HepG2 (cell line): ENCODE data around the gene RBM6. TPM values are rescaled to one million over a fixed set of nuclear protein-coding genes. Genes with fewer than 3 reads are reported as not detected.

Source experiments
- ATF1 ChIP-seq: IDR thresholded peaks from 2 replicates; pipeline ENCODE4 v1.6.1; 2016; ENCODE audit warnings: mild to moderate bottlenecking, control low read depth
- BRD4 ChIP-seq: sonication (generic); formaldehyde crosslinking; IDR thresholded peaks from 2 replicates; pipeline ENCODE4 v1.4.0; 2020; ENCODE audit warnings: missing genetic modification reagents
- FOXP1 ChIP-seq, 2 experiments: fragments of 450-650 bp in 1 of 2; IDR thresholded peaks; 2 replicates each; pipeline ENCODE4 v1.6.1; 2017 to 2018; ENCODE audit warnings: antibody characterized with exemption in 1 of 2
- GZF1 ChIP-seq: sonication (generic); formaldehyde crosslinking; IDR thresholded peaks from 2 replicates; pipeline ENCODE4 v1.5.1; 2020; ENCODE audit warnings: mild to moderate bottlenecking, missing genetic modification reagents
- ISL2 ChIP-seq: sonication (generic); formaldehyde crosslinking; IDR thresholded peaks from 2 replicates; pipeline ENCODE4 v1.5.0; 2020; ENCODE audit warnings: missing genetic modification reagents
- MEF2D ChIP-seq: sonication (generic); formaldehyde crosslinking; IDR thresholded peaks from 2 replicates; pipeline ENCODE4 v1.5.1; 2020; ENCODE audit warnings: mild to moderate bottlenecking, missing genetic modification reagents
- NR1H2 ChIP-seq: sonication (generic); formaldehyde crosslinking; IDR thresholded peaks from 2 replicates; pipeline ENCODE4 v1.8.1; 2022; ENCODE audit warnings: low read depth, missing genetic modification reagents, borderline replicate concordance
- SMYD3 ChIP-seq: sonication (generic); formaldehyde crosslinking; IDR thresholded peaks from 2 replicates; pipeline ENCODE4 v1.8.1; 2023; ENCODE audit warnings: mild to moderate bottlenecking, missing genetic modification reagents
- ZBTB3 ChIP-seq: sonication (generic); formaldehyde crosslinking; IDR thresholded peaks from 2 replicates; pipeline ENCODE4 v1.4.0; 2020; ENCODE audit warnings: low read depth, mild to moderate bottlenecking, moderate library complexity, missing genetic modification reagents, borderline replicate concordance
- ZKSCAN5 ChIP-seq: sonication (generic); formaldehyde crosslinking; IDR thresholded peaks from 2 replicates; pipeline ENCODE4 v1.5.1; 2020; ENCODE audit warnings: mild to moderate bottlenecking, missing genetic modification reagents
- ZNF317 ChIP-seq: sonication (generic); formaldehyde crosslinking; IDR thresholded peaks from 2 replicates; pipeline ENCODE4 v1.5.0; 2020; ENCODE audit warnings: mild to moderate bottlenecking, missing genetic modification reagents
- ZNF598 ChIP-seq: sonication (generic); formaldehyde crosslinking; IDR thresholded peaks from 2 replicates; pipeline ENCODE4 v1.5.1; 2020; ENCODE audit warnings: mild to moderate bottlenecking, missing genetic modification reagents, borderline replicate concordance
- ZNF605 ChIP-seq: sonication (generic); formaldehyde crosslinking; IDR thresholded peaks from 2 replicates; pipeline ENCODE4 v1.8.0; 2022; ENCODE audit warnings: mild to moderate bottlenecking, missing genetic modification reagents
- ZNF746 ChIP-seq: sonication (generic); formaldehyde crosslinking; IDR thresholded peaks from 2 replicates; pipeline ENCODE4 v1.8.0; 2022; ENCODE audit warnings: mild to moderate bottlenecking, missing genetic modification reagents
- ZNF781 ChIP-seq: sonication (generic); formaldehyde crosslinking; IDR thresholded peaks from 2 replicates; pipeline ENCODE4 v1.5.1; 2020; ENCODE audit warnings: borderline replicate concordance, mild to moderate bottlenecking, missing genetic modification reagents; ENCODE audit errors: not compliant biosample characterization
- polyA plus RNA-seq, 8 experiments: library from polyadenylated mRNA; depleted of rRNA in 3 of 8; stranded (reverse) in 7 of 8; unstranded in 1 of 8; fragments of >200 nt; fragmentation: Illumina TruSeq in 4 of 8; extraction: Trizol in 4 of 8; gene quantifications; 2 replicates each; pipeline versions ENCODE4 v1.2.1 to v1.2.3, GENCODE V29; 2011 to 2016; ENCODE audit warnings: low read depth in 4 of 8, missing spikeins in 1 of 8, mixed read lengths in 1 of 8; ENCODE audit not compliant: insufficient read depth in 1 of 8
- total RNA-seq, 5 experiments: library from RNA; depleted of rRNA; stranded (reverse); fragments of >200 nt; fragmentation: Illumina TruSeq; extraction: Trizol; gene quantifications; 2 replicates each; pipeline ENCODE4 v1.2.3, GENCODE V29; 2016; ENCODE audit warnings: low read depth in 1 of 5
- TF ChIP-seq, protein P1 (sequence below): sonication (generic); formaldehyde crosslinking; IDR thresholded peaks from 2 replicates; pipeline ENCODE4 v1.5.0; 2020; ENCODE audit warnings: missing genetic modification reagents, mild to moderate bottlenecking, borderline replicate concordance
- TF ChIP-seq, protein P2 (sequence below): sonication (generic); formaldehyde crosslinking; IDR thresholded peaks from 2 replicates; pipeline ENCODE4 v1.8.1; 2023; ENCODE audit warnings: mild to moderate bottlenecking, inconsistent platforms, moderate library complexity, missing genetic modification reagents, borderline replicate concordance
- TF ChIP-seq, protein P3 (sequence below): sonication (generic); formaldehyde crosslinking; IDR thresholded peaks from 2 replicates; pipeline ENCODE4 v1.5.1; 2020; ENCODE audit warnings: missing genetic modification reagents, mild to moderate bottlenecking, borderline replicate concordance
- TF ChIP-seq, protein P4 (sequence below): sonication (generic); formaldehyde crosslinking; IDR thresholded peaks from 2 replicates; pipeline ENCODE4 v1.8.0; 2022; ENCODE audit warnings: missing genetic modification reagents, low read depth, mild to moderate bottlenecking, borderline replicate concordance
- TF ChIP-seq, protein P5 (sequence below): sonication (generic); formaldehyde crosslinking; IDR thresholded peaks from 2 replicates; pipeline ENCODE4 v1.4.0; 2020; ENCODE audit warnings: missing genetic modification reagents
- TF ChIP-seq, protein P6 (sequence below): sonication (generic); formaldehyde crosslinking; IDR thresholded peaks from 2 replicates; pipeline ENCODE4 v1.4.0; 2020; ENCODE audit warnings: mild to moderate bottlenecking, missing genetic modification reagents

Gene RBM6
- total and polyA plus RNA-seq, 2 of the 13 experiments (the other 11 are each of a cell fraction or from before 2014, with no cell fraction given): 72.7 to 86.1 TPM

DNA sequence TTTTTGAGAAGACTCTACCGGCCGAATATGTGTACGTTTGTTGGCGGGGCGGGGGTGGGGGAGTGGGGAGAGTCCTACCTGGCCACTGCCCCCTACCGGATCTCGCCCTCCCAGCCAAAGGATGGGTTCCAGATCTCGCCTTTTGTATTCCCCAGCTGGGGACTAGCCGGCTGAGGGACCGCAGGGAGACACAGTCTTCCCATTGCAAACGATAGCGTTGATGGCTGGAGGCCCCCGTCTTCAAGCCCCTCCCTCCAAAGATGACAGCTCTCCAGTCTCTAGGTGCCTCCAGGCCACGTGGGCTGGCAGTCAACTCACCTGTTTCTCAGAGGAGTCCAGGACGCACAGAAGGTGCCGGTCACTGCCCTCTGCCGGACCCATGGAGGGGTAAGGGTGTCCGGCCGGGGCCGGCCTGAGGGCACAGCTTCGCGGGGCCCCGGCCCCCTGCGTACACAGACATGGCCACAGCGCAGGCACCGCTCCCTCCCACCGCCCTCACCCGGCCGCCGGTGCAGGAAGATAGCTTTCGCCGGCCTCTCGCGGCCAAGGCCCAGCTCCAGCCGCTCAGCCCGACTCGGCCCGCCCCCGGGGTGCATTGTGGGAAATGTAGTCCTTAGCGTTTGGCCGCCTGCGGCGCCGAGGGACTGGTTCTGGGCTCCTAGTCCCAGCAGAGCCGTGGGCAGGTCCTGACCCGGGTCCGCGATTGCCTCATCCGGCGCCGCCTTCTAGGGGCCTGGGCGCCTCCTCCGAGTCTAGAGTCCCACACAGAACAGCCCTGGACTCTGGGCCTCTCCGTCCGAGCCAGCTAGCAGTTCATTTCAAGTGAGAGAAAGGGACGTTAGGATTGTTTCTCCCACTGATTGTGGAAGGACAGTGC is 10.4 kb upstream of the RBM6 start, which contains the start of gene MON1A (continued):
- TF ChIP-seq, protein P1, sequence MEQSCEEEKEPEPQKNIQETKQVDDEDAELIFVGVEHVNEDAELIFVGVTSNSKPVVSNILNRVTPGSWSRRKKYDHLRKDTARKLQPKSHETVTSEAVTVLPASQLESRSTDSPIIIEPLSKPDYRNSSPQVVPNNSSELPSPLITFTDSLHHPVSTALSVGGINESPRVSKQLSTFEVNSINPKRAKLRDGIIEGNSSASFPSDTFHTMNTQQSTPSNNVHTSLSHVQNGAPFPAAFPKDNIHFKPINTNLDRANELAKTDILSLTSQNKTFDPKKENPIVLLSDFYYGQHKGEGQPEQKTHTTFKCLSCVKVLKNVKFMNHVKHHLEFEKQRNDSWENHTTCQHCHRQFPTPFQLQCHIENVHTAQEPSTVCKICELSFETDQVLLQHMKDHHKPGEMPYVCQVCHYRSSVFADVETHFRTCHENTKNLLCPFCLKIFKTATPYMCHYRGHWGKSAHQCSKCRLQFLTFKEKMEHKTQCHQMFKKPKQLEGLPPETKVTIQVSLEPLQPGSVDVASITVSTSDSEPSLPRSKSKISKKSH (CRISPR knock-in tag): peak; percentile 86; the same call in 1 of the 2 replicates
- TF ChIP-seq BRD4 (CRISPR knock-in tag) (no peak; the same call in 1 of the 2 replicates), ZNF598 (CRISPR knock-in tag) (peak; percentile 65; the same call in 1 of the 2 replicates), ZNF781 (CRISPR knock-in tag) (peak; percentile 79), NR1H2 (CRISPR knock-in tag) (no peak), ATF1 (CRISPR knock-in tag) (no peak), ZKSCAN5 (CRISPR knock-in tag) (no peak), SMYD3 (CRISPR knock-in tag) (no peak), ZNF605 (CRISPR knock-in tag) (peak; percentile 88), ZBTB3 (CRISPR knock-in tag) (no peak), FOXP1 (IDR thresholded peaks at IDR 0.05) (no peak), FOXP1 (CRISPR knock-in tag; IDR thresholded peaks at IDR 0.05) (no peak), ZNF317 (CRISPR knock-in tag) (peak; percentile 67), ISL2 (peak; percentile 65; the same call in 1 of the 2 replicates), MEF2D (CRISPR knock-in tag) (peak; percentile 76; the same call in 1 of the 2 replicates), GZF1 (CRISPR knock-in tag) (0 out of 2 replicates have a peak, but pooled peaks have one; percentile 22), ZNF746 (CRISPR knock-in tag) (peak; percentile 79)
- TF ChIP-seq, protein P2, sequence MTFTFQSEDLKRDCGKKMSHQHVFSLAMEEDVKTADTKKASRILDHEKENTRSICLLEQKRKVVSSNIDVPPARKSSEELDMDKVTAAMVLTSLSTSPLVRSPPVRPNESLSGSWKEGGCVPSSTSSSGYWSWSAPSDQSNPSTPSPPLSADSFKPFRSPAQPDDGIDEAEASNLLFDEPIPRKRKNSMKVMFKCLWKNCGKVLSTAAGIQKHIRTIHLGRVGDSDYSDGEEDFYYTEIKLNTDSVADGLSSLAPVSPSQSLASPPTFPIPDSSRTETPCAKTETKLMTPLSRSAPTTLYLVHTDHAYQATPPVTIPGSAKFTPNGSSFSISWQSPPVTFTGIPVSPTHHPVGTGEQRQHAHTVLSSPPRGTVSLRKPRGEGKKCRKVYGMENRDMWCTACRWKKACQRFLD: peak; percentile 59; the same call in 1 of the 2 replicates
- TF ChIP-seq, protein P3, sequence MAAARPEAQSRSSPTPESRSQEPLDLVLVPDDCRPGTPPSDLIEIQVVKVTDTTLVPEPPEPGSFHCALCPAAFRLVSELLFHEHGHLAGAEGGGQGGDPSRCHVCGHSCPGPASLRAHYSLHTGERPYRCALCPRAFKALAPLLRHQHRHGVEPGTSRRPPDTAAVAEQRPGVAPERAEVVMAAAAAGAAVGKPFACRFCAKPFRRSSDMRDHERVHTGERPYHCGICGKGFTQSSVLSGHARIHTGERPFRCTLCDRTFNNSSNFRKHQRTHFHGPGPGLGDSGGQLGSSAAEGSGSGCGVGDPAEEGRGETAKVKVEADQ (CRISPR knock-in tag): peak; percentile 61; the same call in 1 of the 2 replicates
- TF ChIP-seq, protein P4, sequence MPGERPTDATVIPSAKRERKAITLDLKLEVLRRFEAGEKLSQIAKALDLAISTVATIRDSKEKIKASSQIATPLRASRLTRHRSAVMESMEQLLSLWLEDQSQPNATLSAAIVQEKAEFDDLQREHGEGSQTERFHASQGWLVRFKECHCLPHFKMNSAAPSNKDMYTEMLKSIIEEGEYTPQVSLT (CRISPR knock-in tag): no peak
- TF ChIP-seq, protein P5, sequence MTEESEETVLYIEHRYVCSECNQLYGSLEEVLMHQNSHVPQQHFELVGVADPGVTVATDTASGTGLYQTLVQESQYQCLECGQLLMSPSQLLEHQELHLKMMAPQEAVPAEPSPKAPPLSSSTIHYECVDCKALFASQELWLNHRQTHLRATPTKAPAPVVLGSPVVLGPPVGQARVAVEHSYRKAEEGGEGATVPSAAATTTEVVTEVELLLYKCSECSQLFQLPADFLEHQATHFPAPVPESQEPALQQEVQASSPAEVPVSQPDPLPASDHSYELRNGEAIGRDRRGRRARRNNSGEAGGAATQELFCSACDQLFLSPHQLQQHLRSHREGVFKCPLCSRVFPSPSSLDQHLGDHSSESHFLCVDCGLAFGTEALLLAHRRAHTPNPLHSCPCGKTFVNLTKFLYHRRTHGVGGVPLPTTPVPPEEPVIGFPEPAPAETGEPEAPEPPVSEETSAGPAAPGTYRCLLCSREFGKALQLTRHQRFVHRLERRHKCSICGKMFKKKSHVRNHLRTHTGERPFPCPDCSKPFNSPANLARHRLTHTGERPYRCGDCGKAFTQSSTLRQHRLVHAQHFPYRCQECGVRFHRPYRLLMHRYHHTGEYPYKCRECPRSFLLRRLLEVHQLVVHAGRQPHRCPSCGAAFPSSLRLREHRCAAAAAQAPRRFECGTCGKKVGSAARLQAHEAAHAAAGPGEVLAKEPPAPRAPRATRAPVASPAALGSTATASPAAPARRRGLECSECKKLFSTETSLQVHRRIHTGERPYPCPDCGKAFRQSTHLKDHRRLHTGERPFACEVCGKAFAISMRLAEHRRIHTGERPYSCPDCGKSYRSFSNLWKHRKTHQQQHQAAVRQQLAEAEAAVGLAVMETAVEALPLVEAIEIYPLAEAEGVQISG: peak; percentile 90
- TF ChIP-seq, protein P6, sequence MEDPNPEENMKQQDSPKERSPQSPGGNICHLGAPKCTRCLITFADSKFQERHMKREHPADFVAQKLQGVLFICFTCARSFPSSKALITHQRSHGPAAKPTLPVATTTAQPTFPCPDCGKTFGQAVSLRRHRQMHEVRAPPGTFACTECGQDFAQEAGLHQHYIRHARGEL (CRISPR knock-in tag): no peak
